KMS-11 (cell line): Measurements from ENCODE around the gene ROPN1B.

Experiments
- H2AFZ ChIP-seq: fragments of 200-600 bp; sonication (generic); 2 replicates; pipeline ENCODE4 v1.6.1; 2016; ENCODE audit warnings: antibody characterized with exemption, mixed run types, low read depth
- H3K27ac ChIP-seq: fragments of 200-600 bp; sonication (generic); 2 replicates; pipeline ENCODE4 v1.6.1; 2016; ENCODE audit warnings: mild to moderate bottlenecking, mixed run types
- H3K27me3 ChIP-seq: fragments of 200-600 bp; sonication (generic); 2 replicates; pipeline ENCODE4 v1.6.1; 2017; ENCODE audit warnings: mild to moderate bottlenecking, low read depth, mixed run types, moderate library complexity; ENCODE audit not compliant: insufficient read depth
- H3K36me3 ChIP-seq: fragments of 200-600 bp; sonication (generic); 2 replicates; pipeline ENCODE4 v1.6.1; 2017; ENCODE audit warnings: mild to moderate bottlenecking, mixed run types; ENCODE audit not compliant: insufficient read depth
- H3K4me1 ChIP-seq: fragments of 200-600 bp; sonication (generic); 2 replicates; pipeline ENCODE4 v1.6.1; 2016; ENCODE audit warnings: mild to moderate bottlenecking, low read depth, mixed run types; ENCODE audit not compliant: poor library complexity, severe bottlenecking
- H3K4me2 ChIP-seq: fragments of 200-600 bp; sonication (generic); 2 replicates; pipeline ENCODE4 v1.7.0; 2016; ENCODE audit warnings: mild to moderate bottlenecking, mixed run types
- H3K4me3 ChIP-seq: fragments of 200-600 bp; sonication (generic); IDR thresholded peaks from 2 replicates; pipeline ENCODE4 v1.6.1; 2017; ENCODE audit warnings: low read depth, low read length, mixed read lengths; ENCODE audit not compliant: insufficient read depth
- H3K79me2 ChIP-seq: fragments of 200-600 bp; sonication (generic); 2 replicates; pipeline ENCODE4 v1.6.1; 2016; ENCODE audit warnings: low read depth, mixed run types; ENCODE audit not compliant: insufficient read depth
- H3K9ac ChIP-seq: fragments of 200-600 bp; sonication (generic); 2 replicates; pipeline ENCODE4 v1.6.1; 2016; ENCODE audit warnings: mild to moderate bottlenecking, mixed run types
- H4K20me1 ChIP-seq: fragments of 200-600 bp; sonication (generic); 2 replicates; pipeline ENCODE4 v1.6.1; 2016; ENCODE audit warnings: mild to moderate bottlenecking, mixed run types; ENCODE audit not compliant: insufficient read depth
- TF ChIP-seq, protein P1 (sequence below): fragments of 200-600 bp; sonication (generic); conservative IDR thresholded peaks from 2 replicates; pipeline ENCODE4 v1.6.1; 2017; ENCODE audit warnings: low read depth, mild to moderate bottlenecking, antibody characterized with exemption, low read length, moderate library complexity, mixed read lengths

ROPN1B gene

DNA sequence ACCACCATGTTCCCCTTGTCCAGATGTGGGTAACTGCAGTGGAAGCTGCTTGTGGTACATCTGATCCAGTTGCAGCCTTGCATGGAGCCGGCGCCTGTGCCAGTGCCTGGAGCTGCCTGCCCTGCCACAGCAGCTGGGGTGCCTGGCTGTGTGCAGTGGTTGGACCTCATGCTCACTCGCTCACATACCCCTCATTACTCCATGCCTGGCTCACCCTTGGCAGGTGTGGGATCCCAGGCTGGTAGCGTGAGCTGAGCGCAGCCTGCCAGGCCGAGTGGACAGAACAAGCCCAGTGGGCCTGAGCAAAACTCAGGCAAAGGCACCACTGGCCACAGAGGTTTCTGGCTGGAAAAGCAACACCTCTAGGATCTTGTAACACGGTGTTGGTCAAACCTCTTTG lies 35.7 kb downstream of the ROPN1B start:
- no peaks in the 10 kb centered on the region for H3K79me2 ChIP-seq
- TF ChIP-seq, protein P1, sequence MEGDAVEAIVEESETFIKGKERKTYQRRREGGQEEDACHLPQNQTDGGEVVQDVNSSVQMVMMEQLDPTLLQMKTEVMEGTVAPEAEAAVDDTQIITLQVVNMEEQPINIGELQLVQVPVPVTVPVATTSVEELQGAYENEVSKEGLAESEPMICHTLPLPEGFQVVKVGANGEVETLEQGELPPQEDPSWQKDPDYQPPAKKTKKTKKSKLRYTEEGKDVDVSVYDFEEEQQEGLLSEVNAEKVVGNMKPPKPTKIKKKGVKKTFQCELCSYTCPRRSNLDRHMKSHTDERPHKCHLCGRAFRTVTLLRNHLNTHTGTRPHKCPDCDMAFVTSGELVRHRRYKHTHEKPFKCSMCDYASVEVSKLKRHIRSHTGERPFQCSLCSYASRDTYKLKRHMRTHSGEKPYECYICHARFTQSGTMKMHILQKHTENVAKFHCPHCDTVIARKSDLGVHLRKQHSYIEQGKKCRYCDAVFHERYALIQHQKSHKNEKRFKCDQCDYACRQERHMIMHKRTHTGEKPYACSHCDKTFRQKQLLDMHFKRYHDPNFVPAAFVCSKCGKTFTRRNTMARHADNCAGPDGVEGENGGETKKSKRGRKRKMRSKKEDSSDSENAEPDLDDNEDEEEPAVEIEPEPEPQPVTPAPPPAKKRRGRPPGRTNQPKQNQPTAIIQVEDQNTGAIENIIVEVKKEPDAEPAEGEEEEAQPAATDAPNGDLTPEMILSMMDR: no peak
- no peak overlapping the region for H3K9ac ChIP-seq
- H3K27ac ChIP-seq: no peak overlapping the region
- H2AFZ ChIP-seq: no peak overlapping the region
- H3K36me3 ChIP-seq: no peaks in the 10 kb centered on the region
- no peaks in the 10 kb centered on the region for H4K20me1 ChIP-seq
- no peaks in the 10 kb centered on the region for H3K4me1 ChIP-seq
- H3K4me2 ChIP-seq: no peak overlapping the region
- no peaks in the 10 kb centered on the region for H3K27me3 ChIP-seq
- H3K4me3 ChIP-seq: no peak overlapping the region

DNA sequence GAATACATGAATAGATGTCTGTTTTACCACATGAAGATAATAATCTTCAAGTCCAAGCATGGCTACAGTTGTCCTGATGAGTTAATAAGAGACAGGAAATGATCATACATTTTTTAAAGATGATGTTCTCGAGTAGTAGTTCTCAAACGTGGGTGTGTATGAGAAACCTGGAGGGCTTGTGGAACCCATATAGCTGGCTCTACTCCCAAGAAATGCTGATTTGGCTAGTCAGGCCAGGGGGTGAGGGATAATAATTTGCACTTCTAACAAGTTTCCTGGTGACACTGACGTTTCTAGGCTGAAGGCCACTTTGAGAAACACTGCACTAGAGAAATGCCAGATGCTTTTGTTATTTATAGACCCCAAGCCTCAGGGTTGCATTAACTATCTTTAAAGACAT lies 37.0 kb downstream of the ROPN1B start:
- Histone ChIP-seq H3K9ac (no peak overlapping the region), H3K36me3 (no peaks in the 10 kb centered on the region), H3K4me2 (no peak overlapping the region), H2AFZ (no peak overlapping the region), H4K20me1 (no peaks in the 10 kb centered on the region), H3K27ac (no peak overlapping the region), H3K4me3 (no peak overlapping the region), H3K4me1 (no peaks in the 10 kb centered on the region), H3K79me2 (no peaks in the 10 kb centered on the region), H3K27me3 (no peaks in the 10 kb centered on the region)
- TF ChIP-seq, protein P1: no peak

- TF ChIP-seq, protein P1: no peak
- Histone ChIP-seq H3K79me2 (no peaks in the 10 kb centered on the region), H3K27ac (no peak overlapping the region), H4K20me1 (no peaks in the 10 kb centered on the region), H3K36me3 (no peaks in the 10 kb centered on the region), H3K9ac (no peak overlapping the region), H3K4me3 (no peak overlapping the region), H3K4me2 (no peak overlapping the region), H3K4me1 (no peaks in the 10 kb centered on the region), H2AFZ (no peak overlapping the region), H3K27me3 (no peaks in the 10 kb centered on the region)
Measured at GRCh38 chr3:126008219-126008618, 39.2 kb downstream of the ROPN1B start.

GRCh38 chr3:126009181-126009580 lies 40.2 kb downstream of the ROPN1B start:
- Histone ChIP-seq H4K20me1 (no peaks in the 10 kb centered on the region), H3K27me3 (no peaks in the 10 kb centered on the region), H3K4me3 (no peak overlapping the region), H3K79me2 (no peaks in the 10 kb centered on the region), H3K4me1 (no peaks in the 10 kb centered on the region), H3K4me2 (no peak overlapping the region), H3K9ac (no peak overlapping the region), H3K36me3 (no peaks in the 10 kb centered on the region), H2AFZ (no peak overlapping the region), H3K27ac (no peak overlapping the region)
- TF ChIP-seq, protein P1: no peak
